H9 (cell line): ENCODE results near the gene EEF2K. TPM values are rescaled to one million over a fixed set of nuclear protein-coding genes. Genes with fewer than 3 reads are reported as not detected.

Experiments used
- DNase-seq: peaks from one replicate; pipeline ENCODE4 v3.0.0-alpha.2; 2017
- H2AFZ ChIP-seq: one replicate; pipeline ENCODE4 v1.6.1; 2013; ENCODE audit warnings: mild to moderate bottlenecking, low read length, control low read depth, moderate library complexity
- H2AK5ac ChIP-seq: 2 replicates; pipeline ENCODE4 v1.6.1; 2013; ENCODE audit warnings: low read length, control low read depth, mixed read lengths; ENCODE audit not compliant: insufficient read length
- H2BK120ac ChIP-seq: one replicate; pipeline ENCODE4 v1.6.1; 2013; ENCODE audit warnings: low read depth, mild to moderate bottlenecking, low read length, control low read depth, inconsistent platforms; ENCODE audit not compliant: poor library complexity, severe bottlenecking
- H2BK12ac ChIP-seq: 2 replicates; pipeline ENCODE4 v1.6.1; 2013; ENCODE audit warnings: low read length, control low read depth, mixed read lengths, low read depth; ENCODE audit not compliant: insufficient read length
- H2BK15ac ChIP-seq: 2 replicates; pipeline ENCODE4 v1.6.1; 2013; ENCODE audit warnings: low read depth, low read length, control low read depth
- H2BK20ac ChIP-seq: one replicate; pipeline ENCODE4 v1.6.1; 2013; ENCODE audit warnings: low read depth, mild to moderate bottlenecking, low read length, control low read depth, inconsistent platforms; ENCODE audit not compliant: poor library complexity, severe bottlenecking
- H2BK5ac ChIP-seq: 2 replicates; pipeline ENCODE4 v1.6.1; 2013; ENCODE audit warnings: low read length, control low read depth, mixed read lengths; ENCODE audit not compliant: insufficient read length
- H3K14ac ChIP-seq: 2 replicates; pipeline ENCODE4 v1.6.1; 2013; ENCODE audit warnings: low read length, control low read depth; ENCODE audit not compliant: insufficient read depth
- H3K18ac ChIP-seq: 2 replicates; pipeline ENCODE4 v1.6.1; 2013; ENCODE audit warnings: low read depth, mild to moderate bottlenecking, mixed read lengths, low read length, control low read depth; ENCODE audit not compliant: insufficient read length
- H3K23ac ChIP-seq: 2 replicates; pipeline ENCODE4 v1.6.1; 2013; ENCODE audit warnings: low read length, control low read depth, mixed read lengths, low read depth; ENCODE audit not compliant: insufficient read length
- H3K23me2 ChIP-seq: 2 replicates; pipeline ENCODE4 v1.6.1; 2013; ENCODE audit warnings: low read depth, mild to moderate bottlenecking, mixed read lengths, low read length, control low read depth; ENCODE audit not compliant: insufficient read length, poor library complexity, severe bottlenecking
- H3K27ac ChIP-seq: 2 replicates; pipeline ENCODE4 v1.5.1; 2013; ENCODE audit warnings: low read length, control low read depth, mixed read lengths, low read depth; ENCODE audit not compliant: insufficient read length
- H3K27me3 ChIP-seq: 2 replicates; pipeline ENCODE4 v1.6.1; 2013; ENCODE audit warnings: low read length, control low read depth, inconsistent platforms; ENCODE audit not compliant: insufficient read depth
- H3K4ac ChIP-seq: 2 replicates; pipeline ENCODE4 v1.6.1; 2013; ENCODE audit warnings: low read depth, mild to moderate bottlenecking, control low read depth, inconsistent platforms, low read length, moderate library complexity
- H3K4me1 ChIP-seq: 2 replicates; pipeline ENCODE4 v1.6.1; 2013; ENCODE audit warnings: low read length, control low read depth, inconsistent platforms; ENCODE audit not compliant: insufficient read depth
- H3K4me2 ChIP-seq: 2 replicates; pipeline ENCODE4 v1.6.1; 2013; ENCODE audit warnings: low read length, control low read depth, mixed read lengths; ENCODE audit not compliant: insufficient read length, insufficient read depth
- H3K56ac ChIP-seq: 2 replicates; pipeline ENCODE4 v1.6.1; 2013; ENCODE audit warnings: low read depth, mild to moderate bottlenecking, mixed read lengths, low read length, control low read depth; ENCODE audit not compliant: insufficient read length
- H3K79me1 ChIP-seq: 2 replicates; pipeline ENCODE4 v1.6.1; 2013; ENCODE audit warnings: low read depth, mild to moderate bottlenecking, moderate library complexity, low read length, control low read depth, inconsistent platforms; ENCODE audit not compliant: insufficient read depth, poor library complexity, severe bottlenecking
- H3K79me2 ChIP-seq: 2 replicates; pipeline ENCODE4 v1.6.1; 2013; ENCODE audit warnings: low read length, control low read depth, inconsistent platforms; ENCODE audit not compliant: insufficient read depth
- H3K9ac ChIP-seq: 2 replicates; pipeline ENCODE4 v1.6.1; 2013; ENCODE audit warnings: low read length, control low read depth, mixed read lengths; ENCODE audit not compliant: insufficient read length; ENCODE audit errors: extremely low read depth
- H3K9me3 ChIP-seq: one replicate; pipeline ENCODE4 v1.6.1; 2013; ENCODE audit warnings: low read depth, low read length, inconsistent platforms; ENCODE audit not compliant: control insufficient read depth
- H3T11ph ChIP-seq: one replicate; pipeline ENCODE4 v1.6.1; 2013; ENCODE audit warnings: mild to moderate bottlenecking, low read length, control low read depth, inconsistent platforms
- H4K20me1 ChIP-seq: one replicate; pipeline ENCODE4 v1.6.1; 2013; ENCODE audit not compliant: control insufficient read depth, insufficient read length, insufficient read depth
- H4K5ac ChIP-seq: 2 replicates; pipeline ENCODE4 v1.6.1; 2013; ENCODE audit warnings: low read depth, mild to moderate bottlenecking, mixed read lengths, low read length, control low read depth; ENCODE audit not compliant: insufficient read length
- H4K8ac ChIP-seq: replicated peaks from 2 replicates; pipeline ENCODE4 v1.6.1; 2013; ENCODE audit warnings: low read length, control low read depth, mixed read lengths, low read depth; ENCODE audit not compliant: insufficient read length
- H4K91ac ChIP-seq: 2 replicates; pipeline ENCODE4 v1.6.1; 2013; ENCODE audit warnings: low read depth, mild to moderate bottlenecking, moderate library complexity, mixed read lengths, low read length, control low read depth; ENCODE audit not compliant: insufficient read length
- H3K27ac Mint-ChIP-seq, 3 experiments: 2 replicates in 2 of 3; 3 replicates in 1 of 3; pipeline ENCODE4 v1.8.0; 2020 to 2021; ENCODE audit warnings: mixed read lengths in 3 of 3, mild to moderate bottlenecking in 1 of 3, moderate library complexity in 1 of 3
- H3K27me3 Mint-ChIP-seq: 2 replicates; pipeline ENCODE4 v1.8.0; 2021; ENCODE audit warnings: low read depth, mild to moderate bottlenecking, moderate library complexity, mixed read lengths
- H3K36me3 Mint-ChIP-seq, 3 experiments: 2 replicates in 2 of 3; 3 replicates in 1 of 3; pipeline ENCODE4 v1.8.0; 2020 to 2021; ENCODE audit warnings: low read depth in 3 of 3, mixed read lengths in 3 of 3; ENCODE audit not compliant: insufficient read depth in 1 of 3
- H3K4me1 Mint-ChIP-seq, 2 experiments: 2 replicates each; pipeline ENCODE4 v1.8.0; 2020; ENCODE audit warnings: mixed read lengths in 2 of 2
- H3K4me3 Mint-ChIP-seq, 2 experiments: 2 replicates in 1 of 2; 3 replicates in 1 of 2; pipeline ENCODE4 v1.8.0; 2020 to 2021; ENCODE audit warnings: mild to moderate bottlenecking in 2 of 2, mixed read lengths in 2 of 2, moderate library complexity in 1 of 2
- H3K9me3 Mint-ChIP-seq, 2 experiments: 2 replicates in 1 of 2; 3 replicates in 1 of 2; pipeline ENCODE4 v1.8.0; 2020; ENCODE audit warnings: mild to moderate bottlenecking in 2 of 2, mixed read lengths in 2 of 2, moderate library complexity in 1 of 2
- WGBS: extraction: QIAGEN DNeasy Blood & Tissue Kit; methylation state at CpG from one replicate; pipeline ENCODE4 v1.1.7; 2013; ENCODE audit warnings: missing lambda C conversion rate, low lambda C conversion rate, mixed read lengths; ENCODE audit not compliant: insufficient read length; ENCODE audit errors: extremely low coverage; 5-methylcytosine and 5-hydroxymethylcytosine counted together
- total RNA-seq: library from RNA; stranded (reverse); gene quantifications from 2 replicates; pipeline ENCODE4 v1.2.1, GENCODE V29; 2021
- TF ChIP-seq, protein P1 (sequence below): fragments of 200-600 bp; sonication (generic); conservative IDR thresholded peaks from 3 replicates; pipeline ENCODE4 v1.8.0; 2021; ENCODE audit warnings: antibody characterized with exemption, mild to moderate bottlenecking

EEF2K gene
- total RNA-seq, 1 experiment from 2014 or later: 20.7 TPM

DNA sequence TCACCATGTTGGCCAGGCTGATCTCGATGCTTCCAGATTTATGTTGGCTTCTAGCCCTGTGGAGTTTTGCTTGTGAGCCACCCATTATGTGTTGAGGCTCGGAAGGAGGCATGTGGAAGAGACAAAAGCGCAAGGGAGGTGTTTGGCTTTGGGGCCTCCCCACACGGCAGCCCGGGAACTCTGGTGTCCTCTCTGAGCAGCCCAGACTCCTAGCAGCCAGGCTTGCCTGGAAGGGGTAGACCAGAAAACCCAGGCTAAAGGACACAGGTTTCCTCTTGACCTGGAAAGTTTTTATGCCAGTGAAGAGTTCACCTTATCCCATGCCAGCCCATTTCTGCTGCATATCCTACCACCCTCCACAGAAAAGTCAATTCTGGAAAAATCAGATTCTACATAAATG lies 22.7 kb upstream of the EEF2K start:
- H2BK12ac ChIP-seq: no peak overlapping the region
- no peak overlapping the region for H3K4me2 ChIP-seq
- no peaks in the 10 kb centered on the region for H3K9me3 ChIP-seq
- no peak overlapping the region for H4K8ac ChIP-seq
- H3K56ac ChIP-seq: no peak overlapping the region
- no peak overlapping the region for H4K91ac ChIP-seq
- no peak overlapping the region for H3T11ph ChIP-seq
- Mint-ChIP-seq H3K27me3 (peaks cover 8% of the 10 kb centered on the region), H3K4me3 (no peak overlapping the region), H3K36me3 (no peaks in the 10 kb centered on the region), H3K4me1 (peaks cover 6 to 9% of the 10 kb centered on the region in 2 experiments), H3K27ac (peak overlapping the region in 1 of 3 experiments; percentile 35; a peak in 1 of 7 replicates), H3K9me3 (no peaks in the 10 kb centered on the region)
- H3K27me3 ChIP-seq: no peaks in the 10 kb centered on the region
- TF ChIP-seq, protein P1, sequence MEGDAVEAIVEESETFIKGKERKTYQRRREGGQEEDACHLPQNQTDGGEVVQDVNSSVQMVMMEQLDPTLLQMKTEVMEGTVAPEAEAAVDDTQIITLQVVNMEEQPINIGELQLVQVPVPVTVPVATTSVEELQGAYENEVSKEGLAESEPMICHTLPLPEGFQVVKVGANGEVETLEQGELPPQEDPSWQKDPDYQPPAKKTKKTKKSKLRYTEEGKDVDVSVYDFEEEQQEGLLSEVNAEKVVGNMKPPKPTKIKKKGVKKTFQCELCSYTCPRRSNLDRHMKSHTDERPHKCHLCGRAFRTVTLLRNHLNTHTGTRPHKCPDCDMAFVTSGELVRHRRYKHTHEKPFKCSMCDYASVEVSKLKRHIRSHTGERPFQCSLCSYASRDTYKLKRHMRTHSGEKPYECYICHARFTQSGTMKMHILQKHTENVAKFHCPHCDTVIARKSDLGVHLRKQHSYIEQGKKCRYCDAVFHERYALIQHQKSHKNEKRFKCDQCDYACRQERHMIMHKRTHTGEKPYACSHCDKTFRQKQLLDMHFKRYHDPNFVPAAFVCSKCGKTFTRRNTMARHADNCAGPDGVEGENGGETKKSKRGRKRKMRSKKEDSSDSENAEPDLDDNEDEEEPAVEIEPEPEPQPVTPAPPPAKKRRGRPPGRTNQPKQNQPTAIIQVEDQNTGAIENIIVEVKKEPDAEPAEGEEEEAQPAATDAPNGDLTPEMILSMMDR: no peak
- WGBS: no CpG with 5 or more reads among the region's 5 CpGs
- H2BK15ac ChIP-seq: no peak overlapping the region
- H3K14ac ChIP-seq: no peak overlapping the region
- H4K20me1 ChIP-seq: no peaks in the 10 kb centered on the region
- H3K4ac ChIP-seq: no peak overlapping the region
- no peak overlapping the region for H2AFZ ChIP-seq
- H3K79me2 ChIP-seq: no peaks in the 10 kb centered on the region
- no peak overlapping the region for H2AK5ac ChIP-seq
- no peak overlapping the region for H3K9ac ChIP-seq
- H2BK20ac ChIP-seq: no peak overlapping the region
- H2BK120ac ChIP-seq: no peak overlapping the region
- no peak overlapping the region for H3K18ac ChIP-seq
- no peak overlapping the region for H3K23ac ChIP-seq
- H3K79me1 ChIP-seq: no peaks in the 10 kb centered on the region
- no peak overlapping the region for H3K27ac ChIP-seq
- no peaks in the 10 kb centered on the region for H3K23me2 ChIP-seq
- H4K5ac ChIP-seq: no peak overlapping the region
- no peak for DNase-seq
- no peaks in the 10 kb centered on the region for H3K4me1 ChIP-seq
- H2BK5ac ChIP-seq: no peak overlapping the region
